GM12891 (cell line): ENCODE results near the gene ADORA2A.

Experiments
- POLR2A ChIP-seq: IDR thresholded peaks from 2 replicates; pipeline ENCODE4 v1.6.1; 2011; ENCODE audit warnings: low read depth, low read length, control low read depth
- POLR2AphosphoS5 ChIP-seq: IDR thresholded peaks from 2 replicates; pipeline ENCODE4 v1.6.1; 2011; ENCODE audit warnings: low read depth, low read length, control low read depth

- TF ChIP-seq POLR2AphosphoS5, result no peak
- TF ChIP-seq POLR2A, result no peak
Observed at GRCh38 chr22:24424901-24425775, 2.3 kb upstream of the ADORA2A start.
